Mesodermal cell (in vitro differentiated cells): ENCODE measurements around the gene TNNT3.

Experiments used
- H3K27ac ChIP-seq: 2 replicates; pipeline ENCODE4 v1.7.0; 2013; ENCODE audit warnings: mild to moderate bottlenecking, low read depth, low read length, moderate library complexity; ENCODE audit not compliant: severe bottlenecking
- H3K36me3 ChIP-seq: 2 replicates; pipeline ENCODE4 v1.7.1; 2013; ENCODE audit warnings: mild to moderate bottlenecking, low read length, moderate library complexity; ENCODE audit not compliant: control insufficient read depth, insufficient read depth
- H3K4me1 ChIP-seq: one replicate; pipeline ENCODE4 v1.7.1; 2013; ENCODE audit warnings: mild to moderate bottlenecking, low read length; ENCODE audit not compliant: insufficient read depth, control insufficient read depth, poor library complexity, severe bottlenecking
- H3K4me3 ChIP-seq: 2 replicates; pipeline ENCODE4 v1.7.0; 2013; ENCODE audit warnings: low read length, control low read depth, mild to moderate bottlenecking; ENCODE audit not compliant: insufficient read depth, poor library complexity, severe bottlenecking; ENCODE audit errors: extremely low read depth
- H3K9me3 ChIP-seq: 2 replicates; pipeline ENCODE4 v1.7.1; 2013; ENCODE audit warnings: mild to moderate bottlenecking, low read length, moderate library complexity; ENCODE audit not compliant: control insufficient read depth
- WGBS, 2 experiments: methylation state at CpG; one replicate each; pipeline ENCODE4 v1.1.5; 2013; ENCODE audit warnings: missing lambda C conversion rate in 2 of 2; ENCODE audit not compliant: insufficient coverage in 2 of 2; 5-methylcytosine and 5-hydroxymethylcytosine counted together

Gene TNNT3

DNA sequence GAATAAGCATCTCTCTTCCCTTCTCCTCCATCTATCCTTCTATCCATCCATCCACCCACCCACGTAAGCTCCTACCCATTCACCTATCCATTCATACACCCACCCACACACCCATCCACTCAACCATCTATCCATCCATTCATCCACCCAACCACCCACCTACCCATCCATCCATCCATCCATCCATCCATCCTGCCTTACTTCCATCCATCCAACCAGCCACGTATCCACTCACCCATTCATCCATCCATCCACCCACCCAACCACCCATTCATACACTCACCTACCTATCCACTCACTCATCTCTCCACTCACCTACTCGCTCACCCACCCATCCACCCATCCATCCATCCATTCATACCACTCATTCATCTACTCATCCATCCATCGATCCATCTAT, 13.2 kb downstream of the TNNT3 start:
- H3K4me1 ChIP-seq, result peaks cover 12% of the 10 kb centered on the region
- 90 to 96% methylated on average over 4 of the region's 4 CpGs for WGBS, 2 experiments
- no peak overlapping the region for H3K4me3 ChIP-seq
- H3K27ac ChIP-seq, result no peak overlapping the region
- no peaks in the 10 kb centered on the region for H3K36me3 ChIP-seq
- H3K9me3 ChIP-seq, result no peaks in the 10 kb centered on the region

DNA sequence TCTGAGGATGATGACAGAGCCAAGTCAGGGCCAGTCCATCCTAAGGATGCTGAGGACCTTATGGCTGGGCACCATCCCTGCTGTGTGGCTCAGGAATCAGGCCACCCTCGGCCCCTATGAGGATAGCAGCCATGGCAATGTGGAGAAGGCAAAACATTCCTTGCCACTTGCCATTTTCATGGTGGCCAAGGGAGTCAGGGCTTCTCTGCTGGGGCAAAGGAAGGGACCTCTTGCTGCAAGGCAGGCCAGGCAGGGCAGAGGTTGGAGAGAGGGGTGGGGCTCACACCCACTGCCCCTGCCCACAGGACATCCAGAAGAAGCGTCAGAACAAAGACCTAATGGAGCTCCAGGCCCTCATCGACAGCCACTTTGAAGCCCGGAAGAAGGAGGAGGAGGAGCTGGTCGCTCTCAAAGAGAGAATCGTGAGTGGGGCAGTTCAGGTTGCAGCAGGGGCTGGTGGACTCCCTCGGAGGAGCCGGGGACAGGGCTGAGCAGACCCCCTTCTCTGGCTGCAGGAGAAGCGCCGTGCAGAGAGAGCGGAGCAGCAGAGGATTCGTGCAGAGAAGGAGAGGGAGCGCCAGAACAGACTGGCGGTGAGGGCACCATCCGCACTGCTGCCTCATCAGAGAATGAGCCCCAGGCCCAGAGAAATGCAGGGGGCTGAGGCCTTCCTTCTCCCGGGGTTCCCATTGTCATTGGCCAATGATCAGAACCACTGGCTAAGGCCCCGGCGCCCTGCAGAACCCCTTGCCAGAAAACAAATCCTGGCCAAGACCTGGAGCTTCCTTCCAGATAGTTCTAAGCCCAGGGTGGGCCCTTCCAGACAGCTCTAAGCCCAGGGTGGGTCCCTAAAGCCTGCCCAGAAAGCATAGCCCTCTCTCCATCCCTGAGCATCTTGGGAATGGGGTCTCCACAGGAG, 14.2 kb downstream of the TNNT3 start:
- Histone ChIP-seq H3K9me3 (no peaks in the 10 kb centered on the region), H3K27ac (no peak overlapping the region), H3K36me3 (no peaks in the 10 kb centered on the region), H3K4me3 (no peak overlapping the region), H3K4me1 (peaks cover 4% of the 10 kb centered on the region)
- WGBS, 2 experiments, result 85 to 93% methylated on average over 18 of the region's 18 CpGs

DNA sequence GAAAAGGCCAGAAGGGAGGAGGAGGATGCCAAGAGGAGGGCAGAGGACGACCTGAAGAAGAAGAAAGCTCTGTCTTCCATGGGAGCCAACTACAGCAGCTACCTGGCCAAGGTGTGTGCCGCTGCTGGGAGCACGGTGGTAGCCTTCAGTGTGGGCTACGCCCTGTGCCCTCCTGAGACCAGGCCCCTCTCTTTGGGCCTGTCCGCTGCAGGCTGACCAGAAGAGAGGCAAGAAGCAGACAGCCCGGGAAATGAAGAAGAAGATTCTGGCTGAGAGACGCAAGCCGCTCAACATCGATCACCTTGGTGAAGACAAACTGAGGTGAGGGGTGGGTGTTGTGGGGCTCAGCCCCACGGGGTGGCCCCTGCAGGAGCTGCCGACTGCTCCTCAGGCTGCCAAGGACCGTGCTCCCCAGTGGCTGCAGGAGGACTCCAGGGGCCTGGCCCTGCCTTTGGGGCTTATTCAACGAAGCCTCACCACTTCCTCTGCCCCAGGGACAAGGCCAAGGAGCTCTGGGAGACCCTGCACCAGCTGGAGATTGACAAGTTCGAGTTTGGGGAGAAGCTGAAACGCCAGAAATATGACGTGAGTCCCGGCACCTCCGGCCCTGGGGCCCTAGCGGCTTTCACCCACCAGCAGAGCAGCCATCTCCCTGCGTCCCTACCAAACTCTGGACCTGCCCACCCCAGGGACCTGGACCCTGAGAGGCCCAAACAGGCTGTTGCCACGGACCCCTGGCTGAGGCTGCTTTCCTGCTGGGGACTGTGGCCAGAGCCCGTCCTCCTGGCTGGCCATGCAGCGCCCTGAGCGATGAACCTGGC, 15.0 kb downstream of the TNNT3 start:
- Histone ChIP-seq H3K4me1 (peaks cover 3% of the 10 kb centered on the region), H3K27ac (no peak overlapping the region), H3K9me3 (no peaks in the 10 kb centered on the region), H3K36me3 (no peaks in the 10 kb centered on the region), H3K4me3 (no peak overlapping the region)
- WGBS, 2 experiments, result 77 to 79% methylated on average over 17 to 21 of the region's 24 CpGs

DNA sequence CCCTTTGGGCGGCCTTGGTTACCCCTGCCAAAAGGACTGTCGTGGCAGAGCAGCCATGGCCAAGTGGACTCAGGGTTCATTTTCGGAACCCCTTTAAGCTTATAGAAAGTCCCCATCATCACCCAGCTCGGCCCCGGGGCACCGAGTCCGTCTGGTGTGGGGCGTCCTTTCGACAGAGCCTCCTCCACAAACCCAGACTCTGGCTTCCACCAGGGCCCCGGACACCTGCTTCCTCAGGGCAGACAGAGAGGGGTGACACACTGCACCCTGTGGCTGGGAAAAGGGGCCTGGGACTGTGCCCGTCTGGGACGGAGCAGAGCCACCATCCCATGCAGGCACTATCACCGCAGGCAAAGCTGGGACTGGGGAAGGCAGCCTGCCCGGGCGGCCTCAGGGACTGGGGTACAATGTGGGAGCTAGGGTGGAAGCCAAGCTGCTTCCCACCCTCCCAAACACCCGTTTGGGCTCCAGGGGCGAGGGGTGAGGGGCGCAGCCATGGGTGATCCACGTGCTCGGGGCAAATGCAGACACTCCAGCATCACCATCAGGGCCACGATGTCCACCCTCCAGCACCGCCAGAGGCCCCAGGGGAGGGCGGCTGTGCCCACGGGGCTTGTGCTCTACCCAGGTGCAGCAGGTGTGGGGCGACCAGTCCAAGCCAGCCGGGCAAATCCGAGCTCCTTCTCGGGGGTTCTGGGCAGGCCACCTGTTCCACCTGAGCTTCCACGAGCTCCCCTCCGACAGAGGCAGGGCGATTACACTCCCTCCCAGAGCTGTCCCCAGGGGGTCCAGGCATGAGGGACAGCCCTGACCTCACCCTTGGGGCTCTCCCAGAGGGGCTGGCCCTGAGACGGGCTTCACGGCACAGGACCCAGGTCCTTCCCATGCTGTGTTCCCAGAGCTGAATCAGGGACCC, 15.9 kb downstream of the TNNT3 start:
- Histone ChIP-seq H3K27ac (no peak overlapping the region), H3K9me3 (no peaks in the 10 kb centered on the region), H3K4me1 (no peaks in the 10 kb centered on the region), H3K4me3 (no peak overlapping the region), H3K36me3 (no peaks in the 10 kb centered on the region)
- WGBS, 2 experiments, result 82 to 92% methylated on average over 24 to 31 of the region's 33 CpGs

DNA sequence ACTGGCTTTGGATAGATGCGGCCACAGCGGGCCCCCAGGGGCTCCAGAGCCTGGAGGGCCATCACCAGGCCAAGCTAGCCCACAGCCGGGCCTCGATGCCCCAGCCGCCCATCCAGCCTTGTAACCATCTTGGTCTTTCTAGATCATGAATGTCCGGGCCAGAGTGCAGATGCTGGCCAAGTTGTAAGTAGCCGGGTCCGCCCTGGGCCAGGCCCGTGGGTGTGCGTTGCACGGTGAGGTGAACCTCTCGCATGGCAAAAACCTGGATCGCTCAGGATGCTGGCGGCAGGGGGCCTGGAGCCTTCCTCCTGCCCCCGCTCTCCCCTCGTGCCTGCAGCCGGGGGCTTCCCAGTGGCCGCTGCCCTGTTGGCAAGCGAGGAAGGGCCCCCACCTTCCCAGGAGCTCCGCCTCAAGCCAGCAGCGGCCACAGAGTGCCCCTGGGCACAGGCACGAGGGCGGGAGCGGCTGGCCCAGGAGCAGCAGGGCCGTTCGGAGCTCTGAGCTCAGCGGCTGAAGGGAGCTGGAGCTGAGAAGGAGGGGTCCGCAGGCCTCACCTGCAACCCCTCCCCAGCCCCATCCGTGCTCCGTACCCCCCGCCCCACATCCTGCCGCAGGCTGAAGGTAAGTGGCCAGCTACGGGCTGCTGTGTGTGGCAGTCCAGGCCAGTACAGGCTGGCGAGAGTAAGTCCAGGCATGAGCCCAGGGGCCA, 16.7 kb downstream of the TNNT3 start:
- Histone ChIP-seq H3K27ac (no peak overlapping the region), H3K36me3 (no peaks in the 10 kb centered on the region), H3K4me3 (no peak overlapping the region), H3K4me1 (no peaks in the 10 kb centered on the region), H3K9me3 (no peaks in the 10 kb centered on the region)
- 93% methylated on average over 28 to 30 of the region's 34 CpGs for WGBS, 2 experiments

DNA sequence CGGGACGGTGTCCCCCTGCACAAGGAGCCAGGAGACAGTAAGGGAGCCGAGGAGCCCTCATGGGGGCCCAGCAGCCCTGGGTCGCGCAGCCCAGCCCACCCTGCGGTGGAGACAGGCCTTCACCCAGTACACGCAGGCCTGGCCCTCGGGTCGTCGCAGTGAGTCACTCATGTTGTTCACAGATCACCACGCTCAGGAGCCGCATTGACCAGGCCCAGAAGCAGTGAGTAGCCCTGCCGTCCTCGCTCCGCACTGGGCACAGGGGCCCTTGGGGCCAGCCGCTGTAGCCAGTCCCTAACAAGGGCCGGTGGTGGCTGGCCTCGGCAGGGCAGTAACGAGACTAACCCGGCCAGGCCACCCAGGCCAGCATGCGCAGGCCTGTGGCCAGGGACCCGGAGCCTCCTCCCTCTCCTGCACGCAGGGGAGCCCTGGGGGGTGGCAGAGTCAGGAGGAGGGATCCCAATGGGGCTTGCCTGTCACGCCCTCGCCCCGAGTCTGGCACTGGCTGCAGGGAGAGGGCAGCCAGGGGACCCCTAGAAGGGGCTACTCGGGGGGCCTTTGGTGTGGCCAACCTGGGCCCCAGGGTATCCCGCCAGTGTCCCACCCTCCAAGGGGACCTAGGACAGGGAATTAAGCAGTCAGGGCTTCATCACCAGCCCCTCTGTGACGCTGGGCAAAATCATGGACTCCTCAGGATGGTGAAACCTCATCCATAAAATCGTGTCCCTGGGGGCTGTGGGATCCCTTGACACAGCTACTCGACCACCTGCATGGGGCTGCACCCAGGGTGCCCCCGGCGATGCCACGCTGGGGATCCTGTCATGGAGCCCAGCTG, 17.5 kb downstream of the TNNT3 start:
- H3K4me1 ChIP-seq, result no peaks in the 10 kb centered on the region
- no peak overlapping the region for H3K4me3 ChIP-seq
- no peaks in the 10 kb centered on the region for H3K36me3 ChIP-seq
- no peak overlapping the region for H3K27ac ChIP-seq
- H3K9me3 ChIP-seq, result no peaks in the 10 kb centered on the region
- WGBS, 2 experiments, result 91% methylated on average over 31 to 34 of the region's 34 CpGs

DNA sequence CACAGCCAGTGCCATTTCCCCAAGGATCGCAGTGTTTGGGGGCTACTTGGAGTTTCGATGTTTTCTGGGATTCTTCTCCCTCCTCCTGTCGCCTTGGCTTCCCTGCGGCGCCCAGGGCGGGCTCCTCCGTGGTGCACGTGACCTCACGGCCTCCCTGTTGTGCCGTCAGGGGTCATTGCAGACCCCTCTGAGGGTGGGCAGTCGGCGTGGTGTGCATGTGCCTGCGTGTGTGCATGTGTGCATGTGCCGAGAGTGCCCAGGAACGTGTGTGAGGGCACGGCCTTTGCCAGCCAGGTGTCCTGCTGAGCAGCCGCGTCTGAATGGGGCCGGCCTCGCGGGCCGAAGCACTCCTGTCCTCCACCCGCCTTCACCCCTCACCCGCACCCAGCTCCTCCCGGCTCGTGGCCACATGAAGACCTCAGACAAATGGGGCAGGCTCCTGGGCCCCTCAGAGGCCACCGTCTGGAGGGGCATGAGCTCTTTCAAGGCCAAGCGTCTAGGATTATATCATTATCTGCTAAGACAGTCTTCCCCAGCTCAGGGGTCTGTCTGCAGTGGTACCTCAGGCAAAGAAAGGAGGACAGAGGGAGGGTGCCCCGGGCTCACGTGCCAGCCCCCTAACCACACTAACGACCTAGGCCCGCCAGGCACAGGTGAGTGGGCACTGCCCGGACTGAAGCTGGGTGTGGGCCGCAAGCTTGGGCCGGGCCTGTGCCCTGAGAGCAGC, 18.3 kb downstream of the TNNT3 start:
- no peak overlapping the region for H3K4me3 ChIP-seq
- no peaks in the 10 kb centered on the region for H3K9me3 ChIP-seq
- H3K4me1 ChIP-seq, result no peaks in the 10 kb centered on the region
- no peaks in the 10 kb centered on the region for H3K36me3 ChIP-seq
- H3K27ac ChIP-seq, result no peak overlapping the region
- WGBS, 2 experiments, result 83 to 87% methylated on average over 24 to 32 of the region's 35 CpGs

DNA sequence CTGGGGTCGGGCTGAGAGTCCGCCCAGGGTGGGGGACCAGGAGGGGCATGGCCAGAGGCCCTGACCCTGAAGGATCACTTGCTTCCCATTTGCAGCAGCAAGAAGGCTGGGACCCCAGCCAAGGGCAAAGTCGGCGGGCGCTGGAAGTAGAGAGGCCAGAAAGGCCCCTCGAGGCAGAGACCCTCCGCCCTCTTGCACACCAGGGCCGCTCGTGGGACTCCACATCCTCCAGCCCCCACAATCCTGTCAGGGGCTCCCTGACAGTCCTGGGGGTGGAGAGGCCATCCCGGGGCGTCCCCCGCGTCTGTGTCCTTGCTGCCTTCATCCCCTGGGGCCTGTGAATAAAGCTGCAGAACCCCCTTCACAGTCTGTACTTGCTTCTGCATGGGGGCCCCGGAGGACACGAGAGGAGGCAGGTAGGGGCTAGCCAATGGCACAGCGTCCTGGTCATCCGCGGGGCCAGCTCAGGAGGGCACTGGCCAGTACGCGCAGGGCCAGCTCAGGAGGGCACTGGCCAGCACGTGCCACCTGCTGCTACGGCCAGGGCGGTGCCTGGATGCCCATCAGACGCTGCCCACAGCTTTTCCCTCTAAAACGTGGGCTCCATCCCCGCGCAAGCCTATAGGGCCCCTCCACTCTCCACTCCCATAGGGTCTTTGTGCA, 19.0 kb downstream of the TNNT3 start:
- H3K4me1 ChIP-seq, result no peaks in the 10 kb centered on the region
- no peaks in the 10 kb centered on the region for H3K9me3 ChIP-seq
- no peak overlapping the region for H3K4me3 ChIP-seq
- H3K36me3 ChIP-seq, result no peaks in the 10 kb centered on the region
- 90 to 93% methylated on average over 20 to 21 of the region's 27 CpGs for WGBS, 2 experiments
- H3K27ac ChIP-seq, result no peak overlapping the region
